GM12878 (cell line): ENCODE results near the gene ZBTB42. TPM values are rescaled to one million over a fixed set of nuclear protein-coding genes. Genes with fewer than 3 reads are reported as not detected.
A peak's percentile ranks its signal among the peaks of the same experiment; 100 is the strongest.

Experiments used
- ATAC-seq: fragments of 200-7000 bp; cut with Tn5 transposase; 3 replicates; pipeline ENCODE4 v1.9.1; 2020; ENCODE audit warnings: mild to moderate bottlenecking, moderate library complexity
- BruUV-seq: library from RNA; stranded (reverse); fragments of 400-500 nt; replicated peaks from 2 replicates; lab custom pipeline; 2021; lab: Mats Ljungman, UMichigan
- CTCF ChIA-PET: fragments of 300-600 bp; sonication (Branson Sonifier 250); formaldehyde crosslinking; extraction: SDS; loops from one replicate; lab custom pipeline; 2021; ENCODE audit warnings: inconsistent platforms; lab: Yijun Ruan, JAX
- POLR2A ChIA-PET: fragments of 350-600 bp; formaldehyde crosslinking; extraction: SDS; loops from one replicate; lab custom pipeline; 2021; ENCODE audit warnings: inconsistent platforms; lab: Charles Lee
- RAD21 ChIA-PET: fragments of 300-600 bp; sonication (Branson Sonifier 250); formaldehyde crosslinking; loops from one replicate; lab custom pipeline; 2023; ENCODE audit warnings: antibody characterized with exemption; ENCODE audit not compliant: unreplicated experiment; lab: Charles Lee
- SMC1A ChIA-PET: fragments of 300-600 bp; sonication (Branson Sonifier 250); formaldehyde crosslinking; loops from one replicate; lab custom pipeline; 2023; ENCODE audit not compliant: unreplicated experiment, uncharacterized antibody; lab: Charles Lee
- DNase-seq: peaks from one replicate; pipeline ENCODE4 v3.0.0-alpha.2; 2011; ENCODE audit warnings: low read depth, low spot score
- FAIRE-seq: peaks from 3 replicates; lab custom pipeline; 2011; peaks lifted over from hg19 to GRCh38; lab: Jason Lieb, UNC
- H2AFZ ChIP-seq: 2 replicates; pipeline ENCODE4 v1.6.0; 2011; ENCODE audit warnings: low read depth, low read length, control low read depth; ENCODE audit not compliant: control insufficient read depth
- H3K27ac ChIP-seq: 2 replicates; pipeline ENCODE4 v1.5.1; 2011; ENCODE audit warnings: control low read depth; ENCODE audit not compliant: control insufficient read depth, insufficient read depth
- H3K27me3 ChIP-seq, 2 experiments: replicated peaks in 1 of 2; 2 replicates each; pipeline versions ENCODE4 v1.6.0 to v1.6.1; 2011; ENCODE audit warnings: low read length in 1 of 2; ENCODE audit not compliant: control insufficient read depth in 2 of 2, insufficient read depth in 2 of 2
- H3K36me3 ChIP-seq, 2 experiments: 2 replicates each; pipeline ENCODE4 v1.5.1; 2011; ENCODE audit warnings: low read length in 1 of 2; ENCODE audit not compliant: control insufficient read depth in 2 of 2, insufficient read depth in 2 of 2
- H3K4me1 ChIP-seq: 2 replicates; pipeline ENCODE4 v1.6.1; 2011; ENCODE audit warnings: mild to moderate bottlenecking, low read length, moderate library complexity, mixed read lengths; ENCODE audit not compliant: control insufficient read depth, insufficient read depth
- H3K4me2 ChIP-seq: 2 replicates; pipeline ENCODE4 v1.6.0; 2011; ENCODE audit warnings: control low read depth; ENCODE audit not compliant: control insufficient read depth, insufficient read depth
- H3K4me3 ChIP-seq: fragments of 200-600 bp; sonication (generic); 2 replicates; pipeline ENCODE4 v1.5.1; 2016
- H3K79me2 ChIP-seq: 2 replicates; pipeline ENCODE4 v1.6.0; 2011; ENCODE audit warnings: low read length; ENCODE audit not compliant: control insufficient read depth, insufficient read depth
- H3K9ac ChIP-seq: 2 replicates; pipeline ENCODE4 v1.8.0; 2011; ENCODE audit warnings: low read length, control low read depth, mixed read lengths; ENCODE audit not compliant: control insufficient read depth, insufficient read depth
- H3K9me3 ChIP-seq: replicated peaks from 3 replicates; pipeline ENCODE4 v1.5.1; 2011; ENCODE audit warnings: mild to moderate bottlenecking, low read length; ENCODE audit not compliant: control insufficient read depth, insufficient read depth
- H4K20me1 ChIP-seq: 2 replicates; pipeline ENCODE4 v1.6.0; 2011; ENCODE audit not compliant: control insufficient read depth, insufficient read depth
- SMARCA5 ChIP-seq: fragments of 450-650 bp; IDR thresholded peaks from 2 replicates; pipeline ENCODE4 v1.6.1; 2017; ENCODE audit warnings: mild to moderate bottlenecking
- ZBTB4 ChIP-seq: fragments of 450-650 bp; formaldehyde crosslinking; IDR thresholded peaks from 2 replicates; pipeline ENCODE4 v1.4.0; 2022; ENCODE audit warnings: mild to moderate bottlenecking, moderate library complexity
- WGBS: methylation state at CpG from one replicate; pipeline ENCODE4 v1.1.6; 2016; ENCODE audit warnings: low lambda C conversion rate; ENCODE audit not compliant: insufficient replicate concordance, insufficient coverage; ENCODE audit errors: missing lambda C conversion rate; 5-methylcytosine and 5-hydroxymethylcytosine counted together
- in situ Hi-C: fragments of 300-500 bp; cut with MboI; formaldehyde crosslinking; loops from 9 replicates; pipeline ENCODE4 v1.14.3; 2018; ENCODE audit warnings: mixed read lengths
- intact Hi-C: fragments of 100-400 bp; cut with micrococcal nuclease; formaldehyde crosslinking; loops from one replicate; pipeline ENCODE4 v1.14.2; 2022; ENCODE audit not compliant: unreplicated experiment
- polyA plus RNA-seq, 11 experiments: library from polyadenylated mRNA; depleted of rRNA in 4 of 11; unstranded in 6 of 11; stranded (reverse) in 5 of 11; fragments of >200 nt; fragmentation: Nextera tagmentation in 4 of 11; fragmentation: Illumina TruSeq in 1 of 11; extraction: Ambion mirVana in 4 of 11; extraction: Trizol in 1 of 11; gene quantifications; 1 replicate in 1 of 11; 2 replicates in 10 of 11; pipeline versions ENCODE4 v1.2.1 to v1.2.3, GENCODE V29; 2011 to 2016; ENCODE audit warnings: inconsistent platforms in 2 of 11, missing spikeins in 2 of 11, low read depth in 1 of 11
- total RNA-seq, 4 experiments: library from RNA; depleted of rRNA in 3 of 4; stranded (reverse); fragments of >200 nt in 3 of 4; fragmentation: Illumina TruSeq in 1 of 4; extraction: Trizol in 1 of 4; gene quantifications; 2 replicates each; pipeline versions ENCODE4 v1.2.1 to v1.2.3, GENCODE V29; 2013 to 2021

Gene ZBTB42
- total and polyA plus RNA-seq, 10 of the 15 experiments (the other 5 are each of a cell fraction or from before 2014, with no cell fraction given): 0.05 to 1.2 (median 0.37) TPM; not detected in 2

GRCh38 chr14:104817930-104818713 is 17.2 kb downstream of the ZBTB42 start:
- intact Hi-C loops: no loop called here
- 96% methylated on average over 8 of the region's 8 CpGs for WGBS
- DNase-seq: no peak
- RAD21 ChIA-PET: no interaction called here
- H3K4me1 ChIP-seq: no peaks in the 10 kb centered on the region
- no peaks in the 10 kb centered on the region for H3K27me3 ChIP-seq
- no peak for ATAC-seq
- POLR2A ChIA-PET: no interaction called here
- SMC1A ChIA-PET: no interaction called here
- CTCF ChIA-PET: interaction anchor here (1.6 kb wide), 1 partner anchor 65 kb away, joined by 5 read pairs; the partner anchor contains the start of gene SIVA1
- TF ChIP-seq ZBTB4 (no peak), SMARCA5 (peak; percentile 78; the same call in 1 of the 2 replicates)
- H3K9ac ChIP-seq: no peak overlapping the region
- H3K36me3 ChIP-seq: no peaks in the 10 kb centered on the region
- no peak overlapping the region for H3K27ac ChIP-seq
- BruUV-seq: no TSS peak
- FAIRE-seq: peak; percentile 18
- H3K79me2 ChIP-seq: peaks cover 8% of the 10 kb centered on the region
- H4K20me1 ChIP-seq: no peaks in the 10 kb centered on the region
- no peak overlapping the region for H3K4me3 ChIP-seq
- no peaks in the 10 kb centered on the region for H3K9me3 ChIP-seq
- in situ Hi-C loops: no loop called here
- no peak overlapping the region for H2AFZ ChIP-seq
- no peak overlapping the region for H3K4me2 ChIP-seq
